ENCODE data around the gene E4F1. TPM values are rescaled to one million over a fixed set of nuclear protein-coding genes. Genes with fewer than 3 reads are reported as not detected.

E4F1 gene
- total and polyA plus RNA-seq, 9 of the 15 experiments (the other 6 are each of a cell fraction or from before 2014, with no cell fraction given): 0.48 to 94.9 (median 20.4) TPM

DNA sequence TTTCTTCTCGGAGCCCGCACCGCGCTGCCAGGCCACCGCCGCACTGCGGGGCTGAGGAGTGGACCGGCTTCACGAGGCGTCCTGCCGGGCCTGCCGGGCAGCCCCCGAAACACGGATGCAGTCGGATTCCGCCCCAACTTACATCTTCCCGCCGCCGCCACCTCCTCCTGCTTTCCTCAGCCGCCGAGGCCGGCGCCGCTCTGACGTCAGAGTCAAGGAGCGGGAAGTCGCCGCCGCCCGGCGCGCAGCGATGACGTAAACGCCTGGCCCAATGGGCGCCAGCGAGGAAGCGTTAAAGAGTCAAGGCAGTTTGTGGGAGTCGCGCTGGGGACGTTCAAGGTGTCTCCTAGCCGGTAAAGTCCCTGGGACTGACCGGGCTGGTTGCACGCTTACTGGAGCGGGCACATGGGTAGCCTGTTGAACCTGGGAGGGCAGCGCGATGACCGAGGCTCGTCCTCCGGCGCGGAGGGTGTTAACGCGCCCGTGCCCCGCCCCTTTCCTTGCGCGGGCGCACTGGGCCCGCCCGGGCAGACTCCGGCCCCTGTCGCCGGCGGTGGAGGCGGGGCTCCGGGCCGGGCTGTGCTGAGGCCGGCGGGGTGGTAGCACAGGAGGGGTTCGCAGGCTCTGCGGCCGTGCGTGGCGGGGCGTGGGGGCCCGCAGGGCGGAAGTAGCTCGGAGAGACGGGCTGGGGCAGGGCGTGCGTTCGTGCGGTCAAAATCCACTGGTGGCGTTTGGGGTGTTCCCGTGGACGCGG lies 44.7 kb downstream of the E4F1 start, which contains the start of gene RNPS1 (continued):
- TF ChIP-seq ZBTB11 (CRISPR knock-in tag; IDR thresholded peaks at IDR 0.05) (peak in 2 of 3 experiments; percentile 6 to 73; a peak in 1 of 6 replicates), BCL6 (CRISPR knock-in tag; IDR thresholded peaks at IDR 0.05) (no peak), POLR3A (IDR thresholded peaks at IDR 0.05; ENCODE audit: borderline replicate concordance, extremely low read depth, insufficient read depth, insufficient read length) (no peak), ETV1 (tag; conservative IDR thresholded peaks at IDR 0.05; ENCODE audit: low read depth) (peak; percentile 69; the same call in 1 of the 2 replicates), CAMTA2 (CRISPR knock-in tag; conservative IDR thresholded peaks at IDR 0.05) (peak; percentile 82; the same call in 1 of the 2 replicates), DIDO1 (tag; IDR thresholded peaks at IDR 0.05; ENCODE audit: low read depth) (peak; percentile 79), CGGBP1 (CRISPR knock-in tag; IDR thresholded peaks at IDR 0.05) (peak; percentile 91), CBX8 (IDR thresholded peaks at IDR 0.05; ENCODE audit: borderline replicate concordance, extremely low read depth, low read depth, low read length, poor library complexity, severe bottlenecking) (no peak), FOS (IDR thresholded peaks at IDR 0.05; ENCODE audit: extremely low read depth, insufficient read length) (no peak), GATA2 (CRISPR knock-in tag; IDR thresholded peaks at IDR 0.05) (no peak), FOXK2 (conservative IDR thresholded peaks at IDR 0.05 in 1 of 2, IDR thresholded peaks at IDR 0.05 in 1 of 2; ENCODE audit: low read depth in 2 of 2) (peak in 1 of 2 experiments; percentile 67; a peak in 3 of 4 replicates), MITF (IDR thresholded peaks at IDR 0.05) (no peak)
- TF ChIP-seq, protein P1, sequence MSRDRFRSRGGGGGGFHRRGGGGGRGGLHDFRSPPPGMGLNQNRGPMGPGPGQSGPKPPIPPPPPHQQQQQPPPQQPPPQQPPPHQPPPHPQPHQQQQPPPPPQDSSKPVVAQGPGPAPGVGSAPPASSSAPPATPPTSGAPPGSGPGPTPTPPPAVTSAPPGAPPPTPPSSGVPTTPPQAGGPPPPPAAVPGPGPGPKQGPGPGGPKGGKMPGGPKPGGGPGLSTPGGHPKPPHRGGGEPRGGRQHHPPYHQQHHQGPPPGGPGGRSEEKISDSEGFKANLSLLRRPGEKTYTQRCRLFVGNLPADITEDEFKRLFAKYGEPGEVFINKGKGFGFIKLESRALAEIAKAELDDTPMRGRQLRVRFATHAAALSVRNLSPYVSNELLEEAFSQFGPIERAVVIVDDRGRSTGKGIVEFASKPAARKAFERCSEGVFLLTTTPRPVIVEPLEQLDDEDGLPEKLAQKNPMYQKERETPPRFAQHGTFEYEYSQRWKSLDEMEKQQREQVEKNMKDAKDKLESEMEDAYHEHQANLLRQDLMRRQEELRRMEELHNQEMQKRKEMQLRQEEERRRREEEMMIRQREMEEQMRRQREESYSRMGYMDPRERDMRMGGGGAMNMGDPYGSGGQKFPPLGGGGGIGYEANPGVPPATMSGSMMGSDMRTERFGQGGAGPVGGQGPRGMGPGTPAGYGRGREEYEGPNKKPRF (IDR thresholded peaks at IDR 0.05; ENCODE audit: low read depth, low read length): no peak
- TF ChIP-seq, protein P2, sequence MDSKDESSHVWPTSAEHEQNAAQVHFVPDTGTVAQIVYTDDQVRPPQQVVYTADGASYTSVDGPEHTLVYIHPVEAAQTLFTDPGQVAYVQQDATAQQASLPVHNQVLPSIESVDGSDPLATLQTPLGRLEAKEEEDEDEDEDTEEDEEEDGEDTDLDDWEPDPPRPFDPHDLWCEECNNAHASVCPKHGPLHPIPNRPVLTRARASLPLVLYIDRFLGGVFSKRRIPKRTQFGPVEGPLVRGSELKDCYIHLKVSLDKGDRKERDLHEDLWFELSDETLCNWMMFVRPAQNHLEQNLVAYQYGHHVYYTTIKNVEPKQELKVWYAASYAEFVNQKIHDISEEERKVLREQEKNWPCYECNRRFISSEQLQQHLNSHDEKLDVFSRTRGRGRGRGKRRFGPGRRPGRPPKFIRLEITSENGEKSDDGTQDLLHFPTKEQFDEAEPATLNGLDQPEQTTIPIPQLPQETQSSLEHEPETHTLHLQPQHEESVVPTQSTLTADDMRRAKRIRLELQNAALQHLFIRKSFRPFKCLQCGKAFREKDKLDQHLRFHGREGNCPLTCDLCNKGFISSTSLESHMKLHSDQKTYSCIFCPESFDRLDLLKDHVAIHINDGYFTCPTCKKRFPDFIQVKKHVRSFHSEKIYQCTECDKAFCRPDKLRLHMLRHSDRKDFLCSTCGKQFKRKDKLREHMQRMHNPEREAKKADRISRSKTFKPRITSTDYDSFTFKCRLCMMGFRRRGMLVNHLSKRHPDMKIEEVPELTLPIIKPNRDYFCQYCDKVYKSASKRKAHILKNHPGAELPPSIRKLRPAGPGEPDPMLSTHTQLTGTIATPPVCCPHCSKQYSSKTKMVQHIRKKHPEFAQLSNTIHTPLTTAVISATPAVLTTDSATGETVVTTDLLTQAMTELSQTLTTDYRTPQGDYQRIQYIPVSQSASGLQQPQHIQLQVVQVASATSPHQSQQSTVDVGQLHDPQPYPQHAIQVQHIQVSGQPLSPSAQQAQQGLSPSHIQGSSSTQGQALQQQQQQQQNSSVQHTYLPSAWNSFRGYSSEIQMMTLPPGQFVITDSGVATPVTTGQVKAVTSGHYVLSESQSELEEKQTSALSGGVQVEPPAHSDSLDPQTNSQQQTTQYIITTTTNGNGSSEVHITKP (IDR thresholded peaks at IDR 0.05; ENCODE audit: partially characterized antibody): peak; percentile 79

Data from K562 (cell line).